Measurements from ENCODE around the gene ASIC3.

Gene ASIC3

DNA sequence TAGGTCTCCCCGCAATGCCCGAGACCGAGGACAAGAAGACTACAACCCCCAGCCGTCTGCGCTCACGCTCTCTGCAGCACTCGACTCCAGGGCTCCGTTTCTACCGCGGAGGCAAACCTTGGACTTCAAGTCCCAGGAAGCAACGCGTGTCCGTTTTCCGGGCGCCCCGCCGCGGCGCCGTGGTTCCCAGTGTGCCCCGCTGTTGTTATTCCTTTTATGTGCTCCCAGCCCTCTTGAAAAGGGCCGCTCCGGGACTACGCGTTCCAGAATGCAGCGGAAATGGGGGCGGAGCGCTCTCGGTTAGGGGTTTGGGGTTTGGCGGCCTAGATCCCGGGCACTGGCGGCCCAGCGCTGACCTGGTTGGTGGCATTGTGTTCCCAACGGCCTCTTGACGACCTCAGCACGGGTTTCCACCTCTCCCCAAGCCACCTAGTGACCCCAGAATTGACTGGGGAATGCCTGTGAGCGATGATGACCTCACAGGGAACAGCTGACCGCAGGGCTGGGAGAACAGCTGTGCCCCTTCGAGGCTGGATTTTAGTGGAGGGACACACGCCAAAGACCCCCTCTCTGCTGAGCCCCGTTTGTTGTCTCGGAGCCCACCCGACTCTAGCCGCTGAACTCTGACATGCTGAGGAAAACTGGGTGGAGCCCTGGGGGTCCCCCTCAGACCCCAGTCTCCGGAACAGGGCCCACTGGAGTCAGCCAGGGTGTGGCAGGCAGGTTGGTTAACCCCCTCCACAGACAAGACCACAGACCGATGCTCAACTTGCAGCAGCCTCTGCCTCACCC lies 9.9 kb downstream of the ASIC3 start:
- DNase-seq, result peak; percentile 99 to 100 (median 99)

GRCh38 chr7:151058781-151059366 lies 10.5 kb downstream of the ASIC3 start:
- peak in 1 of 3 experiments; percentile 77 for DNase-seq

- DNase-seq, result peak; percentile 83 to 90 (median 84)
These were observed 11.2 kb downstream of the ASIC3 start, which contains the start of gene SLC4A2 for GRCh38 chr7:151059367-151060112. Gene SLC4A2, plus strand, starts transcription at chr7:151059589. Its CDS starts 2,399 bp downstream, at chr7:151061988.

DNA sequence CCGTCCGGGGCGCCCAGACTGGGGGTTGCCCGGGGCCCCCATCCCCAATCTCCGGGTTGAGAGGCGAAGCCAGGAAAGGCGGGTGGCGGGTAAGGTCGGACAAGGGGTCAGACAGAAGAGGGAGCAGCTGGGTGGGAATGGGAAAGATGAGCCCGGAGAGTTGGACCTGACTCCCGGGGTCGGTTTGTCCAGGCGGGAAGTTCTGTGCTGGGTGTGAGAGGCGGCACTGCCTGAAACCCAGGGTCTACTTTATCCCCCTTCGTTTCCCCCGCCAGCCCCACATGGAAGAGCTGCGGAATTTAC lies 11.7 kb downstream of the ASIC3 start:
- DNase-seq, result no peak

DNA sequence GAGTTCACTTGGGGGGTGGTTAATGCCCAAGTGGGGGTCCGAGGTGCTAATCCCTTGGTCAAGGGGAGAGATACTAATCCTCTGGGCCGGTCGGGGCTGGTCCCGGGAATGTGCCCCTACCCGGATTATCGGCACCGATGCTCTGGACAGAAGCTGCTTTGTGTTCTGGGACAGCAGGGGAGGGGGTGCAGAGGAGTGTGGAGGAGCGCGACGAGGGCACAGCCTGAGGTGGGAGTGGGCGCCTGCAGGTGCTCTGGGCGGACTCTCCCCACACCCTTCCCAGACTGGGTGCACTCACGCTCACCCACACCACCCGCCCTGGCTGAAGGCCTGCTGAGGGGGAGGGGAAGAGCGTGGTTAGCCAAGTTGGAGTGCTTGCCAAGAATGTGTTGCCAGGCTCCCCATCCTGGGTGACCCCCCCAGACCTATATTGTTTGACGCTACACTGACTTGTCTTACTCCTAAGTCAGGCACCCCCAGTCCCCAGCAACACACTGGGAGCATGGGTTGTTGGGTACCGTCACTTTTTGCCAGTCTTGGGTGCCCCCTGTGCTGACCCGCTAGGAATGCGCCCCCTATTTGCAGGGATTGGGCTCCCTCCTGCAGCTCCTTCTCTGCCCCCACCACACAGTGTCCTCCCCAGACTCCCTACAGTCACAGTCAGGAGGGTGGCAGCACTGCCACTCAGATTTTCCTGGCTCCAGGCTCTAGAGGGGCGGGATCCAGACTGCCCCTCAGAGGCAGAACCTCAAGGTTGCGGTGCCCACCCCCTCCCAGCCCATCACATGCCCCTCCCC lies 12.3 kb downstream of the ASIC3 start:
- peak in 2 of 3 experiments; percentile 28 to 44 for DNase-seq

DNA sequence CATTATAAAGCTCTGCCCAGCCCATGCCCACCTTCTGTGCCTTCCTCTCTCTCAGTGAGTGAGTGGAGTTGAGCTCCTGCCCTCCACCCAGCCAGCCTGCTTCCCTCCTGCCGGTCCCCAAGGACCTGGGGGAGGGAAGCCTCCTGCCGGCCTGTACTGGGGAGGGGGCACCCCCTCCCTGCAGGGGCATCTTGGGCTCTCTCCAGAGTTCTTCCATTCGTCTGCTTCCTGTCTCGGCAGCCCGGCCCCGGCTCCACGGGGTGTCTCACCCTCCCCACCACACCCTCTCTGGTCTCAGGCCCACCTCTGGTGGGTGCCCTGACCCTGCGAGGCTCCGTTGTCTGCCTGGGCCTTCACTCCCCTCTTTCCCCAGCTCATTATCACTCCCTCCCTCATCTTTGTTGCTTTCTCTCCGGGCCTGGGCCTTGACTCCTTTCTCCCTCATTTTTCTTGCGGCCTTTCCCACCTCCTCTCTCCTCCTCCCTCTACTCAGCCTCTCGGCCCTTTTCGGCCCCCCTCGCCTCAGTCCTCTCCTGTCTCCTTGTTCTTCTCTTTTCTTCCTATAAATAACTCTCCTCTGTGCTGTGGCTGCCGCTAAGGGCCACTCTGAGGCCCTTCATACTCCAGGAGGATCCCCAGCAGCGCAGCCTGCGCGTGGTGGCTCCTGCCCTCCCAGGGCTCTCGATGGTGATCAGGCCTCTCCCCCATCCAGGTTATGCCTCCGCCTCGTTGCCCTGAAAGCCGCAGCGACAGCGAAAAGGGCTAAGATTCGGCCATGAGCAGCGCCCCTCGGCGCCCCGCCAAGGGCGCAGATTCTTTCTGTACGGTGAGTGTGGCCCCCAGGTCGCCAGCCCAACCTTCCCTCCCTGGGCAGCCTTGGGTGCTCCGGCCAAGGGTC lies 13.1 kb downstream of the ASIC3 start:
- DNase-seq, result peak in 1 of 3 experiments; percentile 80

- DNase-seq, result no peak
These were observed 13.7 kb downstream of the ASIC3 start for GRCh38 chr7:151062111-151062398.

GRCh38 chr7:151062399-151063211 lies 14.3 kb downstream of the ASIC3 start:
- DNase-seq, result peak in 1 of 3 experiments; percentile 66

- DNase-seq, result no peak
These were observed 14.9 kb downstream of the ASIC3 start for GRCh38 chr7:151063212-151063561.

DNA sequence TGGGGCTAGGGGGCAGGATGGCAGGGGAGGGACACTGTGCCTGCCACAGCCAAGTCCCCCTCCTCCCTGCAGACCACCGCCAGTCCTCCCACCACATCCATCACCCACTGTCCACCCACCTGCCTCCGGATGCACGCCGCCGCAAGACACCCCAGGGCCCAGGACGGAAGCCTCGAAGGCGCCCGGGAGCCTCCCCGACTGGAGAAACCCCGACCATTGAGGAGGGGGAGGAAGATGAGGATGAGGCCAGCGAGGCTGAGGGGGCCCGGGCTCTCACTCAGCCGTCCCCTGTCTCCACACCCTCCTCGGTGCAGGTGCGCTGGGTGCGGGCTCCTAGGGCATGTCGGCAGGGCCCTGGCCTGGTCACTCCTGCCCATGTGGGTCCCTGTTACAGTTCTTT lies 16.1 kb downstream of the ASIC3 start:
- DNase-seq, result no peak

DNA sequence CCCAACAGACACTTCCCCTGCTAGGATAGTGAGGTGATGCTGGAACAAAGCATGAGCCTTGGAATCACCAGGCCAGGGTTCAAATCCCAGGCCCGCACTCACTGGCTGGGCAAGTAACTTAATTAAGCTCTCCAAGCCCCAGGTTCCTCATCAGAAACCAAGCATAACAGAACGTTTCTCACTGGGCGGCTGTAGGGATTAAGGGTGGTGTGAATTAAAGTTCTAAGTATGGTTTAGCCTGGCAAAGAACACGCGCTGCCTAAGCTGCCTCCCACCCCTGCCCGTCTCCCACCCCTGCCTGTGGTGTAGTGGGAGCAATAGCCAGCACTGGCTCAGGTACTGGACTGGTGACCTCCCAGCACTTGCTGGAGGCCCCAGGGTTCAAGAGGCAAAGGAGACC lies 16.7 kb downstream of the ASIC3 start:
- no peak for DNase-seq

DNA sequence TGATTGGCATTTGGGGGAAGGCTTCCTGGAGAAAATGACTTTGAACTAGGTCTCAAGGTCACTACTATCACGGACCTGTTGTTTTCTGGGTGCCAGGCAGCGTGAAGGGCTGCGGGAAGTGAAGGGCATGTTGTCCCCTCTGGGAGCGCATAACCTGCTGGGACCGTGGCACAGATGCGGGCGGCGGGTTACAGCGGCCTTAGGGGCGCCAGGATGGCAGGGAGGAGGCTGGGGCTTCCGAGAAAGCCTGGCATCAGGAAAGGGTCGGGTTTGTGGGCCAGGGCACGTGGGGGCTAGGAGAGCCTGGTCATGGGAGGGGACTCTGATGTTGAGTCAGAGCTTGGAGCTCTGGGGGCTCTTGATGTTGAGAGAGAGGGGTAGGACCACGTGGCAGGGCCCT lies 17.2 kb downstream of the ASIC3 start:
- DNase-seq, result no peak

DNA sequence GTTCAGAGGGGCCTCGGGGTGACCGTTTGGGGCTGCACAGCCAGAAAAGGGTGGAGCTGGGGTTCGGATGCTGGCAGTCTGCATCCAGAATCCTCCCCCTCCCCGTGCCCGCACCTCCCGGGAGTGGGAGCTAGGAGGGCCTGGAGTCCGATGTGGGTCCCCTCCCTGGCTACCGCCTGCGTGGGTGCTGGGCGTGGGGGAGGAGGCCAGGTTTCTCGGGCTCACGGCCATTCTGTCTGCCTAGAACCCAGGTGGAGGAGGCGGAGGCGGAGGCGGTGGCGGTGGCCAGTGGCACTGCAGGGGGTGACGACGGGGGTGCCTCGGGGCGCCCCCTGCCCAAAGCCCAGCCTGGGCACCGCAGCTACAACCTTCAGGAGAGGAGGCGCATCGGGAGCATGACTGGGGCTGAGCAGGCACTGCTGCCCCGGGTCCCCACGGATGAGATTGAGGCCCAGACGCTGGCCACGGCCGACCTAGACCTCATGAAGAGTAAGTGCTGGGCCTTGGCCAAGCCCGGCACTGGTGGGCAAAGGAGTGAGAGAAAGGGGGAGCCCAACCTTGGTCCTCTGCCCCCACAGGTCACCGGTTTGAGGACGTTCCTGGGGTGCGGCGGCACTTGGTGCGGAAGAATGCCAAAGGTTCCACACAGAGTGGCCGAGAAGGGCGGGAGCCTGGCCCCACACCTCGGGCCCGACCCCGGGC lies 18.1 kb downstream of the ASIC3 start:
- DNase-seq, result no peak

- DNase-seq, result no peak
These were observed 19.9 kb downstream of the ASIC3 start for GRCh38 chr7:151068069-151068773.

DNA sequence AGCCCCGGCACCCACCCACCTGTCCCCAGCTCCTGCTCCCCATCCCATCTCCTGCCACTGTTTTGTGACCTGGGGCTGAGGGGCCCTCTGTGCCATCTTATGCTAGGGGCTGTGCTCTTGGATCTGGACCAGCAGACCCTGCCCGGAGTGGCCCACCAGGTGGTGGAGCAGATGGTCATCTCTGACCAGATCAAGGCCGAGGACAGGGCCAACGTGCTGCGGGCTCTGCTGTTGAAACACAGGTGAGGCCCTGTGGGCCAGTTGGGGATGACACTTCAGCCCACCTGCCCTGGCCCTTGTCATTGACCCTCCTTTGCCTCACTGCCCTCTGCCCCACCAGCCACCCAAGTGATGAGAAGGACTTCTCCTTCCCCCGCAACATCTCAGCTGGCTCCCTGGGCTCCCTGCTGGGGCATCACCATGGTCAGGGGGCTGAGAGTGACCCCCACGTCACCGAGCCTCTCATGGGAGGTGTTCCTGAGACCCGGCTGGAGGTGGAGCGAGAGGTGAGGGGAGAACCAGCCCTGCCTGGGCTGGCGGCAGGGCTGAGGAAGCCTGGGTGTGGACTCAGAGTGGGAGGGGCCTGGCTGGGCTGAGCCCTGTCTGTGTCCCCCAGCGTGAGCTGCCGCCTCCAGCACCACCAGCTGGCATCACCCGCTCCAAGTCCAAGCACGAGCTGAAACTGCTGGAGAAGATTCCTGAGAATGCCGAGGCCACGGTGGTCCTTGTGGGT lies 21.7 kb downstream of the ASIC3 start:
- no peak for DNase-seq

- no peak for DNase-seq
These were observed 22.2 kb downstream of the ASIC3 start for GRCh38 chr7:151070574-151070960.

- no peak for DNase-seq
These were observed 22.9 kb downstream of the ASIC3 start for GRCh38 chr7:151071032-151071866.

DNA sequence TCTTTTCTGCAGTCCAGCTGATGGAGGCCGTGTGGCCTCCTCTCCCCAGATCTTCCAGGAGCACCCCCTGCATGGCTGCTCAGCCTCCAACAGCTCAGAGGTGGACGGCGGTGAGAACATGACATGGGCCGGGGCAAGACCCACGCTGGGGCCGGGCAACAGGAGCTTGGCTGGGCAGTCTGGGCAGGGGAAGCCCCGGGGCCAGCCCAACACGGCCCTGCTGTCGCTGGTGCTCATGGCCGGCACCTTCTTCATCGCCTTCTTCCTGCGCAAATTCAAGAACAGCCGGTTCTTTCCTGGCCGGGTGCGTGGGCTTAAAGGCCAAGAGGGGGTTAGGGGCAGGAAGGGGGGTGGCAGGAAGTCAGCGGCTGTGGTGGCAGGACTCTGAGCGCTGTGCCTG lies 25.7 kb downstream of the ASIC3 start:
- no peak for DNase-seq
